GM23338 (cell line): ENCODE measurements around the gene NSD1.

Experiments used
- TF ChIP-seq, protein P1 (sequence below), 2 experiments: fragments of 200-600 bp in 1 of 2; sonication (generic) in 1 of 2; conservative IDR thresholded peaks; 2 replicates each; pipeline versions ENCODE4 v1.5.1 to v1.6.1; 2016 to 2017; ENCODE audit warnings: antibody characterized with exemption in 2 of 2, low read depth in 2 of 2, mild to moderate bottlenecking in 2 of 2, moderate library complexity in 1 of 2
- TF ChIP-seq, protein P2 (sequence below): IDR thresholded peaks from 2 replicates; pipeline ENCODE4 v1.6.1; 2016; ENCODE audit warnings: antibody characterized with exemption

DNA sequence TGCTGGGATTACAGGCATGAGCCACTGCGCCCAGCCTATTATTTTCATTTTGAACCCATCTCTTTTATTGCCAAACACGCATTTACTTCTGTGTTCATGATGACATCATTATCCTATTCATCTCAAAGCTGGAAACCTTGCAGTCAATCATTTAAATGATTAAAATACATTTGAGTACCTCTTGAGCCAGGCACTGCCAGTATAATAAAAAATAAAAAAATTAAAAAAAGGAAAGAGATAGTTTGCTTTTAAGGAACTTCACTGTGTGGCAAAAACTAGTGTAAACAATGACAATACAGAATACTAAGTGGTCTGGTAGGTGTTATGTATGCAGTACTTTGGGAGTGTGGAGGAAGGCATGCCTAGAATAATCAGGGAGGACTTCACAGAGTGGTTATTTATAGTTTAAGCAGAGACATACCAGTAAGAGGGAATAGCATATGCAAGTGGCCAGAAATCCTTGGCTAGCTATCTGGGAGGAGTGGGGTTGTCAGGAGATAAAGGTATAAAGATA, 8.6 kb downstream of the NSD1 start:
- TF ChIP-seq, protein P1, sequence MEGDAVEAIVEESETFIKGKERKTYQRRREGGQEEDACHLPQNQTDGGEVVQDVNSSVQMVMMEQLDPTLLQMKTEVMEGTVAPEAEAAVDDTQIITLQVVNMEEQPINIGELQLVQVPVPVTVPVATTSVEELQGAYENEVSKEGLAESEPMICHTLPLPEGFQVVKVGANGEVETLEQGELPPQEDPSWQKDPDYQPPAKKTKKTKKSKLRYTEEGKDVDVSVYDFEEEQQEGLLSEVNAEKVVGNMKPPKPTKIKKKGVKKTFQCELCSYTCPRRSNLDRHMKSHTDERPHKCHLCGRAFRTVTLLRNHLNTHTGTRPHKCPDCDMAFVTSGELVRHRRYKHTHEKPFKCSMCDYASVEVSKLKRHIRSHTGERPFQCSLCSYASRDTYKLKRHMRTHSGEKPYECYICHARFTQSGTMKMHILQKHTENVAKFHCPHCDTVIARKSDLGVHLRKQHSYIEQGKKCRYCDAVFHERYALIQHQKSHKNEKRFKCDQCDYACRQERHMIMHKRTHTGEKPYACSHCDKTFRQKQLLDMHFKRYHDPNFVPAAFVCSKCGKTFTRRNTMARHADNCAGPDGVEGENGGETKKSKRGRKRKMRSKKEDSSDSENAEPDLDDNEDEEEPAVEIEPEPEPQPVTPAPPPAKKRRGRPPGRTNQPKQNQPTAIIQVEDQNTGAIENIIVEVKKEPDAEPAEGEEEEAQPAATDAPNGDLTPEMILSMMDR (conservative IDR thresholded peaks at IDR 0.05; ENCODE audit: low read depth in 2 of 2): no peak
- TF ChIP-seq, protein P2, sequence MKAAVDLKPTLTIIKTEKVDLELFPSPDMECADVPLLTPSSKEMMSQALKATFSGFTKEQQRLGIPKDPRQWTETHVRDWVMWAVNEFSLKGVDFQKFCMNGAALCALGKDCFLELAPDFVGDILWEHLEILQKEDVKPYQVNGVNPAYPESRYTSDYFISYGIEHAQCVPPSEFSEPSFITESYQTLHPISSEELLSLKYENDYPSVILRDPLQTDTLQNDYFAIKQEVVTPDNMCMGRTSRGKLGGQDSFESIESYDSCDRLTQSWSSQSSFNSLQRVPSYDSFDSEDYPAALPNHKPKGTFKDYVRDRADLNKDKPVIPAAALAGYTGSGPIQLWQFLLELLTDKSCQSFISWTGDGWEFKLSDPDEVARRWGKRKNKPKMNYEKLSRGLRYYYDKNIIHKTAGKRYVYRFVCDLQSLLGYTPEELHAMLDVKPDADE: no peak
